Suppressor macrophage (primary cell): ENCODE results near the gene PECR.

Experiments used
- DNase-seq, 4 experiments: peaks; one replicate each; pipeline ENCODE4 v3.0.0-alpha.2; 2020 to 2022
- total RNA-seq, 17 experiments: gene quantifications; one replicate each; lab custom pipeline; 2026; ENCODE audit warnings: mixed read lengths in 6 of 17, inconsistent platforms in 3 of 17; lab: John Stamatoyannopoulos, UW

Gene PECR
- 4.1 to 13.2 (median 8.7) reads per million in 17 experiments for total RNA-seq

GRCh38 chr2:216081487-216082116, at the start of gene PECR, which contains the start of gene TMEM169:
TSS of gene PECR (minus strand) at chr2:216081809. CDS start at chr2:216081741, 68 bp downstream.
TSS of gene TMEM169 (plus strand) at chr2:216081919. CDS start at chr2:216095964, 14,045 bp downstream.
- DNase-seq: peak; percentile 67 to 88 (median 78)

GRCh38 chr2:216130346-216130971, 48.9 kb upstream of the PECR start:
- no peak for DNase-seq

- DNase-seq: no peak
Measured at GRCh38 chr2:216126943-216127342, 45.3 kb upstream of the PECR start.

GRCh38 chr2:216121255-216121654, 39.6 kb upstream of the PECR start:
- DNase-seq: no peak

GRCh38 chr2:216119986-216120385, 38.4 kb upstream of the PECR start:
- DNase-seq: no peak

- DNase-seq: no peak
Measured at GRCh38 chr2:216119146-216119545, 37.5 kb upstream of the PECR start.

GRCh38 chr2:216118474-216118873, 36.9 kb upstream of the PECR start:
- no peak for DNase-seq

GRCh38 chr2:216117561-216118340, 36.1 kb upstream of the PECR start:
- peak in 2 of 4 experiments; percentile 25 to 26 for DNase-seq

GRCh38 chr2:216116418-216116817, 34.8 kb upstream of the PECR start:
- DNase-seq: no peak

GRCh38 chr2:216114714-216115531, 33.3 kb upstream of the PECR start:
- peak; percentile 98 to 100 (median 100) for DNase-seq

- DNase-seq: no peak
Measured at GRCh38 chr2:216114382-216114713, 32.7 kb upstream of the PECR start.

GRCh38 chr2:216113572-216113971, 32.0 kb upstream of the PECR start:
- DNase-seq: no peak

GRCh38 chr2:216112926-216113325, 31.3 kb upstream of the PECR start:
- DNase-seq: no peak

- no peak for DNase-seq
Measured at GRCh38 chr2:216111122-216111521, 29.5 kb upstream of the PECR start.

GRCh38 chr2:216110620-216111019, 29.0 kb upstream of the PECR start:
- no peak for DNase-seq

- DNase-seq: peak; percentile 6 to 59 (median 36)
Measured at GRCh38 chr2:216109962-216110614, 28.5 kb upstream of the PECR start.

- peak; percentile 99 to 100 (median 99) for DNase-seq
Measured at GRCh38 chr2:216108967-216109921, 27.6 kb upstream of the PECR start, which contains the start of gene XRCC5. TSS of gene XRCC5 (plus strand) at chr2:216109348. CDS start at chr2:216109437, 89 bp downstream.

GRCh38 chr2:216108310-216108966, 26.8 kb upstream of the PECR start:
- peak in 2 of 4 experiments; percentile 6 to 7 for DNase-seq

- DNase-seq: no peak
Measured at GRCh38 chr2:216107760-216108159, 26.2 kb upstream of the PECR start.

GRCh38 chr2:216107320-216107719, 25.7 kb upstream of the PECR start:
- no peak for DNase-seq
